Neutrophil (primary cell): Measurements from ENCODE around the gene PANX3.

ENCODE experiments used
- H3K27ac ChIP-seq: fragments of 200-600 bp; sonication (generic); 2 replicates; pipeline ENCODE4 v1.5.1; 2016; ENCODE audit warnings: mild to moderate bottlenecking, moderate library complexity
- H3K27me3 ChIP-seq: fragments of 200-600 bp; sonication (generic); 2 replicates; pipeline ENCODE4 v1.6.0; 2016; ENCODE audit warnings: mild to moderate bottlenecking
- H3K36me3 ChIP-seq: fragments of 200-600 bp; sonication (generic); 2 replicates; pipeline ENCODE4 v1.5.1; 2017
- H3K4me1 ChIP-seq, 2 experiments: fragments of 200-600 bp in 1 of 2; sonication (generic) in 1 of 2; 1 replicate in 1 of 2; 2 replicates in 1 of 2; pipeline versions ENCODE4 v1.5.1 to v1.6.1; 2013 to 2016; ENCODE audit warnings: low read depth in 1 of 2, low read length in 1 of 2, mild to moderate bottlenecking in 1 of 2, moderate library complexity in 1 of 2; ENCODE audit not compliant: control insufficient read depth in 1 of 2, insufficient read depth in 1 of 2
- H3K4me3 ChIP-seq, 2 experiments: fragments of 200-600 bp in 1 of 2; sonication (generic) in 1 of 2; 1 replicate in 1 of 2; 2 replicates in 1 of 2; pipeline ENCODE4 v1.5.1; 2013 to 2016; ENCODE audit warnings: low read depth in 1 of 2, low read length in 1 of 2, mild to moderate bottlenecking in 1 of 2, moderate library complexity in 1 of 2
- H3K9me3 ChIP-seq: fragments of 200-600 bp; sonication (generic); 2 replicates; pipeline ENCODE4 v1.5.1; 2016
- TF ChIP-seq, protein P1 (sequence below): fragments of 200-600 bp; sonication (generic); IDR thresholded peaks from 2 replicates; pipeline ENCODE4 v1.5.1; 2016; ENCODE audit warnings: antibody characterized with exemption

PANX3 gene

DNA sequence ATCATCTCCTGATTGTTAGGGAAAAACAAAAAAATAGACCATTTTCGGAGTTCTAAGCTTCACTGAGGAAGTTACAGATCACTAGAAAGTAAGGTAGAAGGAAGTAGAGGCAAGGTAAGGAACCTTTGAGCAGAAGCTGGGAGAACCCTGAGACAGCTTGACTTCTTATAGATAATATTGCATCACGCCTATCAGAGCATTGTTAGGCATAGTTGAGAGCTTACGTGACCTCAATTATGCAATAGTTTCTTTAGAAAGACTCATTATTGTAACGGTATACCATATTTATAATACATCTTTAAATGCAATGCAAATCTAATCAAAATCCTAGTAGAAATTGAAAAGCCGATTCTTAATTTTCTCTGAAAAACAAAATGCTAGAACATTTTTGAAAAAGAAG lies 16.3 kb downstream of the PANX3 start:
- peak overlapping the region; percentile 46 for H3K27ac ChIP-seq
- no peak overlapping the region for H3K4me3 ChIP-seq
- H3K27me3 ChIP-seq = no peaks in the 10 kb centered on the region
- H3K36me3 ChIP-seq = peaks cover 52% of the 10 kb centered on the region
- TF ChIP-seq, protein P1, sequence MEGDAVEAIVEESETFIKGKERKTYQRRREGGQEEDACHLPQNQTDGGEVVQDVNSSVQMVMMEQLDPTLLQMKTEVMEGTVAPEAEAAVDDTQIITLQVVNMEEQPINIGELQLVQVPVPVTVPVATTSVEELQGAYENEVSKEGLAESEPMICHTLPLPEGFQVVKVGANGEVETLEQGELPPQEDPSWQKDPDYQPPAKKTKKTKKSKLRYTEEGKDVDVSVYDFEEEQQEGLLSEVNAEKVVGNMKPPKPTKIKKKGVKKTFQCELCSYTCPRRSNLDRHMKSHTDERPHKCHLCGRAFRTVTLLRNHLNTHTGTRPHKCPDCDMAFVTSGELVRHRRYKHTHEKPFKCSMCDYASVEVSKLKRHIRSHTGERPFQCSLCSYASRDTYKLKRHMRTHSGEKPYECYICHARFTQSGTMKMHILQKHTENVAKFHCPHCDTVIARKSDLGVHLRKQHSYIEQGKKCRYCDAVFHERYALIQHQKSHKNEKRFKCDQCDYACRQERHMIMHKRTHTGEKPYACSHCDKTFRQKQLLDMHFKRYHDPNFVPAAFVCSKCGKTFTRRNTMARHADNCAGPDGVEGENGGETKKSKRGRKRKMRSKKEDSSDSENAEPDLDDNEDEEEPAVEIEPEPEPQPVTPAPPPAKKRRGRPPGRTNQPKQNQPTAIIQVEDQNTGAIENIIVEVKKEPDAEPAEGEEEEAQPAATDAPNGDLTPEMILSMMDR = no peak
- H3K4me1 ChIP-seq = peaks cover 35 to 38% of the 10 kb centered on the region in 2 experiments
- no peaks in the 10 kb centered on the region for H3K9me3 ChIP-seq

DNA sequence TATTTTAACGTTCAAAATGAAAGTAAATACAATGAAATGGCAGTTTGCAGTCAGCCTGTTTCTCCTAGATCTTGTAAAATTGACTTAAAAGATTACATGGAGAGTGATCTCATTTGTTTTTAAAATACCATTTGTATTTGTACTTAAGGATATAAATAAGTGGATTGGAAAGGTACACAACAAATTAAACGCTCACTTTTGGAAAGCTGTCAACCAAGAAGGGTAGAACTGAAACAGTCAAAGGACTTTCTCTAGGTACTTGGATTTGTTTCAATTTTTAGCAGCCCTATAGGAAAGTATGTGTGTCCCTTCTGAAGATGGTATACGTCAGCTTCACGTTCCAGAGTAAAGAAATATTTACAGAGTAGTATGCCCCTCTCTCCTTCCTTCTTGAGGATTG lies 18.7 kb downstream of the PANX3 start:
- H3K27ac ChIP-seq = no peak overlapping the region
- H3K27me3 ChIP-seq = no peaks in the 10 kb centered on the region
- peaks cover 74% of the 10 kb centered on the region for H3K36me3 ChIP-seq
- peaks cover 18 to 20% of the 10 kb centered on the region in 2 experiments for H3K4me1 ChIP-seq
- no peak overlapping the region for H3K4me3 ChIP-seq
- TF ChIP-seq, protein P1 = no peak
- H3K9me3 ChIP-seq = no peaks in the 10 kb centered on the region

DNA sequence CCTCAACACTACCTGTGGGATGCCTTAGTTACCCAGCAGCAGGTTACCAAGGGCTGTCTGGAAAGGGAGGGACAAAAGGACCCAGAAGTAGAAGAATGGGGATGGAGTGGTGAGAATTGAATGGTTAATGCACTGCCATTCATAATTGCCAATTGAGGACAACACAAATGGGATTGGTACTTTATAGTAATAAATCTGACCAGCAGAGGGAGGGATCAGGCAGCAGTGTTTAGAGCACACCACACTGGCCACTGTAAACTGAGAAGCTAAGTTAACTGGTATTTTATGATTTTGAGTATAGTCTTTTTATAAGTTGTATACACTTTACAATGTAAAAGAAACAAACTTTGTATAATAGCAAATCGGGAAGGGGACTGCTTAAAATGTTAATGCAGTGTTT lies 22.1 kb downstream of the PANX3 start:
- H3K27me3 ChIP-seq = no peaks in the 10 kb centered on the region

DNA sequence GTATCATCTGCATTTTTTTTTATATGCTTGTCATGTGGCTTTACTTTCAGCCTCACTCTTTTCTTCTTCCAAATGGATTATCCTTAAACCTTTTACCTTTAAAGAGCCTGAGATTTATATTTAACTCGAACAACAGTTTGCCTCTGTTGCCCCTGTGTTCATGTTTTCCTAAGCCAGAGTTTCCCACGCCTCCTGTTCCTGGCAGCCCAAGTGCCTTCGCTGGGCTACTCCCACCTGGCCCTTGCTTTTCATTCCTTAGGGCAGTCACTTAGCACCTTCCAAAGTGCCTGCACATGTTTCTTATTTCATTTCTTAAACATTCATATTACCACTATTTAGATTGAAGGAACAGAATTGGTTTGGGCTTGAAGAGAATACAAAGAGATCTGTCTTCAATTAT lies 24.7 kb downstream of the PANX3 start:
- Histone ChIP-seq H3K9me3 (no peaks in the 10 kb centered on the region), H3K4me3 (no peak overlapping the region), H3K4me1 (no peaks in the 10 kb centered on the region), H3K27ac (no peak overlapping the region), H3K36me3 (peaks cover 83% of the 10 kb centered on the region), H3K27me3 (no peaks in the 10 kb centered on the region)
- TF ChIP-seq, protein P1 = no peak

More for the DNA sequence above, 22.1 kb downstream of the PANX3 start:
- Histone ChIP-seq H3K4me1 (no peaks in the 10 kb centered on the region), H3K36me3 (peaks cover 94% of the 10 kb centered on the region), H3K4me3 (no peak overlapping the region), H3K9me3 (no peaks in the 10 kb centered on the region), H3K27ac (no peak overlapping the region)
- TF ChIP-seq, protein P1 = no peak

DNA sequence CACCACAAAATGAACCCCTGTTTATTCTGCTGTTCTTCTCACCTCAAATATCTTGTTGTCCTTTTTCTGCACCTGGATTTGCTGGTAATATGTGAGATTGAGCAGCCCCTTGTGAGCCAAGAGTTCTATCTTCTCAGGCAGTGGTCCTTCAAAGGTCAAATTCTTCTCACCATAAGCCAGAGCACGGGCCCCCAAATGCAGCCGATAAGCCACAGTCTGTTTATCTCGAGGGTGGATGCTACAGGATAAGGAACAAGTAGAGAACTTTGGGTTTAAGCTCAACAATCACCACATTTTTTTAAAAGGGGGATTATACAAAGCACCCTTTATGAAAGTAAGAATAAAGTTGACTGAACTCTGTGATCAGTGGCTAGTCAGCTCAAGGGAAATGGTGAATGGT lies 27.3 kb downstream of the PANX3 start:
- Histone ChIP-seq H3K9me3 (no peaks in the 10 kb centered on the region), H3K36me3 (peaks cover 57% of the 10 kb centered on the region), H3K27me3 (no peaks in the 10 kb centered on the region), H3K27ac (no peak overlapping the region), H3K4me1 (no peaks in the 10 kb centered on the region), H3K4me3 (no peak overlapping the region)
- TF ChIP-seq, protein P1 = no peak

DNA sequence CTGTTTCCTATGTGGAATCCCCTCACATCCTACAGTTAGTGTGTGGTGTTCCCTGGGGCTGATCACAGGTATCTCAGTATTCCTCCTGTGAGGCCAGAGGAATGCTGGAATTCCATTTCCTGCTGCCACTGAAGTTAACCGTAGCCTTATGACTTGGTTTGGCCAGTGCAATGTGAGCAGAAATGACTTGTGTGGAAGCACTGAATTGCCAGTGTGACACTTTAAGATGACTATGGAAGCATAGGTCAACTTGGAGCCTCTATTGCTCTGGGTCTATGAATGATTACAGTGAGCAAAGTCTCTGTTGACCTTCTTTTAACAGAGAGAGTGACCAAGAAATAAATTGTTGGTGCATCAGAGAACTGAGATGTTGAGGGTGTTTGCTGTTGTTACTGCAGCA lies 28.0 kb downstream of the PANX3 start:
- TF ChIP-seq, protein P1 = no peak
- H3K9me3 ChIP-seq = no peaks in the 10 kb centered on the region
- no peaks in the 10 kb centered on the region for H3K27me3 ChIP-seq
- H3K36me3 ChIP-seq = peaks cover 50% of the 10 kb centered on the region
- no peaks in the 10 kb centered on the region for H3K4me1 ChIP-seq
- no peak overlapping the region for H3K4me3 ChIP-seq
- no peak overlapping the region for H3K27ac ChIP-seq
